ENCODE data around the gene ZNF487.

ZNF487 gene

DNA sequence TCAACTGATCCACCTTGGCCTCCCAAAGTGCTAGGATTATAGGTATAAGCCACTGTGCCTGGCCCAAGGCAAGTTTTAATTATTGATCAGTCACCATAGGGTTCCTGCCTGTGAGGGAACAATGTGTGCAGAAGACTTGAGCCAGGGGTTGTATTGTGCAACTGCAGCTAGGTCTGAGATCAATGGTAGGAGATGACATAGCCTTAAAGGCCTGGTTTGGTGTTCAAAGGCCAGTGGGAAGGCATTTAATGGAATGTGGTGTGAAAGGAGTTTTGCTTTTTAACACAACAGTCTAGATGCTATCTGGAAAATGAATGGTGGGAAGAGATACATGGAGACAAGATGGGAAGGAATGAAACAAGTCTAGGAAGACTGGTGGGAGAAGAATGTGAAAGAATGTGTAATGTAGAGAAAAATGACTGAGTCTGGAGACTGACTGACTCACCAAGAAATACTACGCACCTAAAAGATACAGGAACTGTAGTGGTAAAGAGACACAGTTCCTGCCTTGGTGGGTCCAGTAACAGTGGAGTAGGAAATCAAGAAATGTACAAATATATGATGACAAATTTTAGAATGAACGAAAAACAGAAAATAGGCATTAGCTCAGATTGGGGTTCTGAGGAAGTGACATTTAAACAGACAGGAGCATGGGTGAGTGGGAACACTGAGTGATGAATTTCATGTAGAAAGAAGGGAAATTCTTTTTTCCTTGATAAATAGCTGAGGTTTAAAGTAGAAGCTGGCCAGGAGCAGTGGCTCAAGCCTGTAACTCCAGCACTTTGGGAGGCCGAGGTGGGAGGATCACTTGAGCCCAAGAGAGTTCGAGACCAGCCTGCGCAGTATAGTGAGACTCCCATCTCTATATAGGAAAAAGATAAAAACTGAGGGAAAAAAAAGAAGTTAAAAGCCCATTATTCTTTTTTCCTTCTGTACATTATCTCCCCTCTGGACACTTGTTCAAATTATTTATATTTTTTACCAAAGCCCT lies 37.3 kb upstream of the ZNF487 start:
- H3K36me3 Mint-ChIP-seq, result peaks cover 26% of the 10 kb centered on the region

DNA sequence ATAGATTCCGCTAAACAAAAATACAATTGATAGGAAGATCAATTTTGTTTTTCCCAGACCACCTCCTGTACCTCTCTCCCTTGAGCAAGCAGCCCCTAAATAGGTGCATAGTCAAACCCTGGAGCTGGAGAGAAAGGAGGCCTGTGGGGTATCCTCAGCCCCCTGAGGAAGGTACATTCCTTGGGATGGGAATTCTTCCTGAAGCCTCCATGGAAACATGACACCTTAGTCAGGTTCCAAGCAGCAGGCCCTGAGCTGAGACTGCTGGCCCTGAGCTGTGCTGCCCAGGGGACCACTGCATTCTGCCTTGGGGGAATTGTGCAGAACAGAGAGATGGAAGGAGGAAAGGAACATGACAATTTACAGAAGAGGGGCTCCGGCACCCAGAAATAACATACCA lies 35.3 kb upstream of the ZNF487 start:
- Mint-ChIP-seq H3K4me1 (peaks cover 72% of the 10 kb centered on the region), H3K9me3 (no peaks in the 10 kb centered on the region), H3K36me3 (peaks cover 27% of the 10 kb centered on the region), H3K4me3 (peak overlapping the region; percentile 99), H3K27ac (peak overlapping the region; percentile 95), H3K27me3 (no peaks in the 10 kb centered on the region)

More for the DNA sequence above, 37.3 kb upstream of the ZNF487 start:
- H3K27ac Mint-ChIP-seq, result peak overlapping the region; percentile 96
- H3K9me3 Mint-ChIP-seq, result no peaks in the 10 kb centered on the region
- H3K4me3 Mint-ChIP-seq, result peak overlapping the region; percentile 99
- peaks cover 83% of the 10 kb centered on the region for H3K4me1 Mint-ChIP-seq
- H3K27me3 Mint-ChIP-seq, result no peaks in the 10 kb centered on the region

DNA sequence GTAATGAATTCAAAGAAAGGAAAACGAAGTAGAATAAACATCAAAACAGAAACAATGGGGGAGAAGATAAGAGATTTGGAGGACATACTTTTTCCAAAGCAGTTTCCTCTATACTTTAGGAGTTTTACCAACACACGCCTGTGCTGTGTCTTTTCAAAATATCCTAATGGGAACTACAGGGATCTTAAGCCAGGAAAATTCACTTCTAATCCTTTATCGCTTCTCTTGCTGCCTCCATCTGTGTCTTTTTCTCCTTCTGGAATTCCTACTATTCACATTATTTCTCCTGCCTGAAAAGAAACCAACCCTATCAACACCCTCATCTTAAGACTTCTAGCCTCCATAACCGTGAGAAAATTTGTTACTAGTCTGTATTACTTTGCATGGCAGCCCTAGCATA lies 34.7 kb upstream of the ZNF487 start:
- H3K36me3 Mint-ChIP-seq, result peaks cover 27% of the 10 kb centered on the region
- no peaks in the 10 kb centered on the region for H3K9me3 Mint-ChIP-seq
- peaks cover 71% of the 10 kb centered on the region for H3K4me1 Mint-ChIP-seq

DNA sequence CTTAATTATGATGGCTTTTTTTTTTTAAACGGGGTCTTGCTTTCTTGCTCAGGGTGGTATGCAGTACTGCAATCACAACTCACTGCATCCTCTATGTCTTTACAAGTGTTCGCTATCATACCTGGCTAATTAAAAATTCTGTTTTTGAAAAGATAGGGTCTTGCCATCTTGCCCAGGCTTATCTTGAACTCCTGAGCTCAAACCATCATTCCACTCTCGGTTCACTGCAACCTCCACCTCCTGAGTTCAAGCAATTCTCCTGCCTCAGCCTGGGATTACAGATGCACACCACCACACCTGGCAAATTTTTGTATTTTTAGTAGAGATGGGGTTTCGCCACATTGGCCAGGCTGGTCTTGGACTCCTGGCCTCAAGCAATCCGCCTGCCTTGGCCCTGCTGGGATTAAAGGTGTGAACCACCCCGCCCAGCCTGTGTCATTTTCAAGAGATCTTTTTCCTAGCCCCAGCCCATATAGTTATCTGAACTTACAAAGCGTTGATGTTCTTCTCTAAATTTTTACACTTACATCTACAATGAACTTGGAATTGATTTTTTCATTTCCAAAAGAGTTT lies 33.9 kb upstream of the ZNF487 start:
- peaks cover 63% of the 10 kb centered on the region for H3K4me1 Mint-ChIP-seq
- peaks cover 24% of the 10 kb centered on the region for H3K36me3 Mint-ChIP-seq
- H3K4me3 Mint-ChIP-seq, result peak overlapping the region; percentile 99
- peak overlapping the region; percentile 95 for H3K27ac Mint-ChIP-seq
- H3K27me3 Mint-ChIP-seq, result no peaks in the 10 kb centered on the region
- no peaks in the 10 kb centered on the region for H3K9me3 Mint-ChIP-seq

More for the DNA sequence above, 34.7 kb upstream of the ZNF487 start:
- H3K27ac Mint-ChIP-seq, result peak overlapping the region; percentile 95
- H3K4me3 Mint-ChIP-seq, result peak overlapping the region; percentile 99
- no peaks in the 10 kb centered on the region for H3K27me3 Mint-ChIP-seq

DNA sequence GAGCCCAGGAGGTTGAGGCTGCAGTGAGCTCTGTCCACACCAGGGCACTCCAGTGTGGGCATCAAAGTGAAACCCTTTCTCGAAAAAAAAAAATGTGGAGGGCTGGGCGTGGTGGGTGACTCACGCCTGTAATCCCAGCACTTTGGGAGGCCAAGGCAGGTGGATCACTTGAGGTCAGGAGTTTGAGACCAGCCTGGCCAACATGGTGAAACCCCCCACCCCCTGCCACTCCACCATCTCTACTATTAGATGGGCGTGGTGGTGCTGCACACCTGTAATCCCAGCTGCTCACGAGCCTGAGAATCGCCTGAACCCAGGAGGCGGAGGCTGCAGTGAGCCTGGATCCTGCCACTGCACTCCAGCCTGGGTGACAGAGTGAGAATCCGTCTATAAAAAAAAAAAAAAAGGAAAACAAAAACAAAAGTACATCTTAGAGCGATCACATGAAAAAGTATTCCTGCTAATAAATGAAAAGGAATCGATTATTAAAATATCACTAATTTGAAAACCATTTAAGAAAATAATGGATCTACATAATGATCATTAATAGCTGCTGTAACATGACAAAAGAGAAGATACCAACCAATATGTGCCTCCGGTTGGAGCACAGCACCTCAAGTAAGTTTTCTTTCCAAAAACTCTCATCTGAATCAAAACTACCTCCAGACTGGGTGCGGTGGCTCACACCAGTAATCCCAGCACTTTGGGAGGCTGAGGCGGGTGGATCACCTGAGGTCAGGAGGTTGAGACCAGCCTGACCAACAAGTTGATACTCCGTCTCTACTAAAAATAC lies 32.8 kb upstream of the ZNF487 start:
- Mint-ChIP-seq H3K4me3 (peak overlapping the region; percentile 99), H3K27ac (peak overlapping the region; percentile 88), H3K36me3 (peaks cover 24% of the 10 kb centered on the region), H3K9me3 (no peaks in the 10 kb centered on the region), H3K27me3 (no peaks in the 10 kb centered on the region), H3K4me1 (peaks cover 55% of the 10 kb centered on the region)

DNA sequence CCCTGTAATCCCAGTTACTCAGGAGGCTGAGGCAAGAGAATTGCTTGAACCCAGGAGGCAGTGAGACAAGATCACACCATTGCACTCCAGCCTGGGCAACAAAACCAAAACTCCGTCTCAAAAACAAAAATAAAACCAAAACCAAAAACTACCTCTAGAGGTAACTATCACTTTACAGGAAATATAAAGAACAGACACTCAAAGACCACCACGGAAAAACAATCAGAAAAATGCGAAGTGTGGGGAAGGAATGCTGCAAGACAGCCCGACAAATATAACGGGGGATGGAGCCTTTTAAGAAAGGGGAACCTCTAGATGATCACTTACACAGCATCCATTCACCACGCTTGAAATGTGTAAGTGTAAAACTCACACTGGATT lies 32.2 kb upstream of the ZNF487 start:
- peaks cover 20% of the 10 kb centered on the region for H3K36me3 Mint-ChIP-seq
- H3K4me1 Mint-ChIP-seq, result peaks cover 49% of the 10 kb centered on the region
- peak overlapping the region; percentile 99 for H3K4me3 Mint-ChIP-seq

DNA sequence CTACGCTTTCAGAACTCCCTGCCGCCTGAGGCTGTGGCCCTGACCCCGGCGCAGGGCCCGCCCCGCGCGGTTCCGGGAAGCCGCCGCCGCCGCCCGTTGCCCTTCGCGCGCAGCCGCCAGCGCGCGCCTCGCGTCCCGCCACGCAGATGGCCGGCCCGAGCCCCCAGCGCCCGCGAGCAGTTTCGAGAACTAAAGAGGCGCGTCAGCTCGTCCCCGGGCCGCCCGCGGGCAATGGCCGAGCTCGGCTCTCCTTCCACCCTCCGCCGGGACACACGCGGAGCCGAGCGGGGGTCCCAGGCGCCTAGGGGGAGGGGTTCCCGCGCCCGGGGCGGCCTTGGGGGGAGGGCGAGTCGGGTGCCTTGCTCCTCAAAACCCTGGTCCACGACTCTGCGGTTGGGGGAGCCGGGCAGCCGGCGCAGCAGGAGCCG lies 29.7 kb upstream of the ZNF487 start:
- no peaks in the 10 kb centered on the region for H3K27me3 Mint-ChIP-seq
- H3K9me3 Mint-ChIP-seq, result no peaks in the 10 kb centered on the region
- peak overlapping the region; percentile 99 for H3K4me3 Mint-ChIP-seq
- H3K36me3 Mint-ChIP-seq, result peaks cover 19% of the 10 kb centered on the region
- H3K27ac Mint-ChIP-seq, result peak overlapping the region; percentile 99
- peaks cover 36% of the 10 kb centered on the region for H3K4me1 Mint-ChIP-seq

More for the DNA sequence above, 32.2 kb upstream of the ZNF487 start:
- H3K27me3 Mint-ChIP-seq, result no peaks in the 10 kb centered on the region
- H3K27ac Mint-ChIP-seq, result peak overlapping the region; percentile 88
- no peaks in the 10 kb centered on the region for H3K9me3 Mint-ChIP-seq

DNA sequence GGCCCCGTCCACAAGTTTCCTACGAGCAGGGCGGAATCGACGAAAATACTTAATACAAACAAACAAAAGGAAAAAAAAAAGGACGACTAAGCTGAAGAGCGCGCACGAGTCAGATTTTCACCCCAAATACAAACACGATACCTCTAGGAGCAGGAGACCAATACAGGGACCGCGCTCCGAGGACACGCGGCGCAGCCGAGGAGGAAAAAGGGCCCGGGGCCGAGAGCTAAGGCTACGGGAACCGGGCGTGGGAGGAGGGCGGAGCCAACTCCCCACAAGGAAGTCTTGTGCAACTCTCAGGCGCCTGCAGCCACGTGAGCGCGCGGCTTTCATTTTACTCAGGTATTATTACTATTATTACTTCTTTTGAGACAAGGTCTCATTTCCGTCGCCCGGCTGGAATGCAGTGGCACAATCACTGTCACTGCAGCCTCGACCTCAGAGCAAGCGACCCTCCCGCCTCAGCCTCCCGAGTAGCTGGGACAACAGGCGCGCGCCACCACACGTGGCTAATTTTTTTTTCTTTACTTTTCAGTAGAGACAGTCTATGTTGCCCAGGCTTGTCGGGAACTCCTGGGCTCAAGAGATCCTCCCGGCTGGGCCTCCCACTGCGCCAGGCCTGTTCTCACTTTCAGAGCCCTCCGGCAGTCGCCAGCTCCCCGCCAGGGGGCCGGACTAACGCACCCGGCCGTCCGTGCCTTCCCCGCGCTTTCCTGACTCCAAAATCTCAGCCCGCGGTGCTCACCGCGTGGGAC lies 29.2 kb upstream of the ZNF487 start:
- H3K36me3 Mint-ChIP-seq, result peaks cover 15% of the 10 kb centered on the region

DNA sequence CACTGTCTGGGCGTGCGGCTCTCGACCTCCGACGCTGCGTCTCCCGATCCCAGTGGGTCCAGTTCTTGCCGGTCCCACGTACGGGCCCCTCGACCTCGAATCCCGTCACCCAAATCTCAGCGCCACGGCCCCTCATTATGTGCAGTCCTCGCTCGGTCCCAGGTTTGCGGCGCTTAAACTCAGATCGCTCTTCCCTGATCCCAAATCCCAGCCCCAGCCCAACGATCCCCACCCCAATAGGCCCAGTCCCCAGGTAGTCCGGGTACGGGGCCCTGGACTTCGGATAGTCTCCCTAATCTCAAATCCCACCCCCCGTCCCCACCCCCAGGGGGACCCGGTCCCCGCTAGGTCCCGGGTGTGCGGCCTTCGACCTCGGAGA lies 28.6 kb upstream of the ZNF487 start:
- no peaks in the 10 kb centered on the region for H3K27me3 Mint-ChIP-seq
- peaks cover 25% of the 10 kb centered on the region for H3K4me1 Mint-ChIP-seq
- peak overlapping the region; percentile 99 for H3K27ac Mint-ChIP-seq
- peak overlapping the region; percentile 99 for H3K4me3 Mint-ChIP-seq
- no peaks in the 10 kb centered on the region for H3K9me3 Mint-ChIP-seq
- peaks cover 11% of the 10 kb centered on the region for H3K36me3 Mint-ChIP-seq

More for the DNA sequence above, 29.2 kb upstream of the ZNF487 start:
- Mint-ChIP-seq H3K4me3 (peak overlapping the region; percentile 99), H3K4me1 (peaks cover 30% of the 10 kb centered on the region), H3K27ac (peak overlapping the region; percentile 99), H3K9me3 (no peaks in the 10 kb centered on the region), H3K27me3 (no peaks in the 10 kb centered on the region)

DNA sequence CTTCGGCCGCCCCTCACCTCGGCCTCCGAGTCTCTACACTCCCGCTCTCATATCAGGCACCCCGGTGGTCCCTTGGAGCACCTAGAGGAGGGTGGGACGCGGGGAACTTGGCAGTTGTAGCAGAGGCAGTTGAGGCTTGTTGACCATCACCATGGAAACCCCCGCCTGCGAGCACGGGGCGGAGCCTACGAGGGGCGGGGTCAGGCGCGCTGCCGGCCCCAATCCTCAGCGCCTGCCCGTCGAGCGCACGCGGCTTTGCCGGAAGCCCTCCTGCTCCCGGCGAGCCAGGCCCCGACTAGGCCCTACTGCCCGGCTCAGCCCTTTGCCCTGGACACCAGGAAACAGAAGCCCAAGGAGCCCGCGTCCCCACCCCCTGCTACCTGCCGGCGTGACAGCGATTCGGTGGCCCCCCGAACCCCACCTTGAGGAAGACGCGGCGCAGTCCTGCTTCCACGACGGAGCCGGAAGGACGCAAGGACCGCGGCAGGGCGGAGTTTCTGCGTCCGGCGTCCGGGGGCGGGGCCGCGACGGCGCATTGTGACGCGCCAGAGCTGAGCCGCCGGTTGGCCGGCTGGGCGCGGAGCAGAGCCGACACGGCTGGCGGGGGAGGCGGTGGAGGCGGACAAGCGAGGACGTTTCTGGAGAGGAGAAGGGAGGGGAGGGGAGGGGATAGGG lies 28.1 kb upstream of the ZNF487 start, which contains the start of gene HNRNPF:
Gene HNRNPF (minus strand): TSS at position 477 of the 675 bp plus-strand sequence. CDS start 21,302 bp downstream, outside the sequence.
- Mint-ChIP-seq H3K27me3 (no peaks in the 10 kb centered on the region), H3K4me3 (peak within 1 kb of the TSS; percentile 99), H3K27ac (peak within 1 kb of the TSS; percentile 99), H3K4me1 (peaks cover 21% of the 10 kb centered on the region), H3K9me3 (no peaks in the 10 kb centered on the region), H3K36me3 (peaks cover 10% of the 10 kb centered on the region)

DNA sequence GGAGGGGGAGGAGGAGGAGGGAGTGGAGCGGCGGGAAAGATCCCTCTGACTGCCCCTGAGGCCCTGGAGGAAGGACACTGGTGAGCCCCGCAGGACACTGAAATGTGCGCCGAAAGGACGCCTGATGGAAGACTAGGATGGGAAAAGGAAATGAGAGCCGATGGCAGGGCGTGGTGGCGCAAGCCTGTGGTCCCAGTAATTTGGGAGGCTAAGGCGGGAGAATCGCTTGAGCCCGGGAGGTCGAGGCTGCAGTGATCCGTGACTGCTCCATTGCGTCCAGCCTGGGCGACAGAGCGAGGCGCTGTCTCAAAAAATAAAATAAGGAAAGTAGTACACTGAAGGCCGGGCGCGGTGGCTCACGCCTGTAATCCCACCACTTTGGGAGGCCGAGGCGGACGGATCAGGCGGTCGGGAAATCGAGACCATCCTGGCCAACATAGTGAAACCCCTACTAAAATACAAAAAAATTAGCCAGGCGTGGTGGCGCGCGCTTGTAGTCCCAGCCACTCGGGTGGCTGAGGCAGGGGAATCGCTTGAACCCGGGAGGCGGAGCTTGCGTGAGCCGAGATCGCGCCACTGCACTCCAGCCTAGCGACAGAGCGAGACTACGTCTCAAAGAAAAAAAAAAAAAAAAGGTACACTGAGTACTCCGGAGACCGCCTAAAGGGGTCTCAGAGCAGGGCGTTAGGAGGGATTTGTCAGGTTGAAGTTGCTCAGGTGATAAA lies 27.4 kb upstream of the ZNF487 start:
- H3K9me3 Mint-ChIP-seq, result no peaks in the 10 kb centered on the region
- H3K4me1 Mint-ChIP-seq, result peaks cover 15% of the 10 kb centered on the region
- H3K27me3 Mint-ChIP-seq, result no peaks in the 10 kb centered on the region
- H3K27ac Mint-ChIP-seq, result peak overlapping the region; percentile 99
- H3K4me3 Mint-ChIP-seq, result peak overlapping the region; percentile 99
- H3K36me3 Mint-ChIP-seq, result peaks cover 10% of the 10 kb centered on the region

DNA sequence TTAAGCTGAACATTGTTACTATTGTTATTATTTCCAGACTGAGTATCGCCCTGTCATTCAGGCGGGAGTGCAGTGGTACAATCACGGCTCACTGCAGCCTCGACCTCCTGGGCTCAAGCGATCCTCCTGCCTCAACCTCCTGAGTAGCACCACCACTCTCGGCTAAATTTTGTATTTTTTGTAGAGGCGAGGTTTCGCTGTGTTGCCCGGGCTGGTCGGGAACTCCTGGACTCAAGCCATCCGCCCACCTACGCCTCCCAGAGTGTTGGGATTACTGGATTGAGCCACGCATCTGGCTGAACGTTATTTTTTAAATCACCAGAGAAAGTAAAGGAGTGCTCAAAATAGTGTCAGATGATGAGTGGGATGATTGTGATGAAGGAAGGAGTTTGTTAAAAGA lies 26.6 kb upstream of the ZNF487 start:
- Mint-ChIP-seq H3K27ac (peak overlapping the region; percentile 99), H3K36me3 (peaks cover 6% of the 10 kb centered on the region), H3K9me3 (no peaks in the 10 kb centered on the region), H3K4me1 (peaks cover 11% of the 10 kb centered on the region), H3K4me3 (peak overlapping the region; percentile 99), H3K27me3 (no peaks in the 10 kb centered on the region)

DNA sequence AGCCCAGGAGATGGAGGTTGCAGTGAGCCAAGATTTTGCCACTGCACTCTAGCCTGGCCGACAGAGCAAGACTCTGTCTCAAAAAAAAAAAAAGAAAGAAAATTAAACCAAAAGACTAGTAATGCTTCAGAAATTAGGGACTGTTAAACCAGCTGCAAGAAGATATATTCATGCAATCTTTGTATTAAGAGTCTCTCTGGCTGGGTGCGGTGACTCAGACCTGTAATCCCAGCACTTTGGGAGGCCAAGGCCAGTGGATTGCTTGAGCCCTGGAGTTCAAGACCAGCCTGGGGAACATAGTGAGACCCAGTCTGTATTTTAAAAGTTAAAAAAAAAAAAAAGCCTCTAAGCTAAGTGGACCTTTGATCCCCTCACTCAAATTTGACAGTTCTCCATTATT lies 25.4 kb upstream of the ZNF487 start:
- Mint-ChIP-seq H3K27me3 (no peaks in the 10 kb centered on the region), H3K4me1 (peaks cover 11% of the 10 kb centered on the region), H3K36me3 (peaks cover 3% of the 10 kb centered on the region), H3K9me3 (no peaks in the 10 kb centered on the region), H3K27ac (no peak overlapping the region), H3K4me3 (no peak overlapping the region)

DNA sequence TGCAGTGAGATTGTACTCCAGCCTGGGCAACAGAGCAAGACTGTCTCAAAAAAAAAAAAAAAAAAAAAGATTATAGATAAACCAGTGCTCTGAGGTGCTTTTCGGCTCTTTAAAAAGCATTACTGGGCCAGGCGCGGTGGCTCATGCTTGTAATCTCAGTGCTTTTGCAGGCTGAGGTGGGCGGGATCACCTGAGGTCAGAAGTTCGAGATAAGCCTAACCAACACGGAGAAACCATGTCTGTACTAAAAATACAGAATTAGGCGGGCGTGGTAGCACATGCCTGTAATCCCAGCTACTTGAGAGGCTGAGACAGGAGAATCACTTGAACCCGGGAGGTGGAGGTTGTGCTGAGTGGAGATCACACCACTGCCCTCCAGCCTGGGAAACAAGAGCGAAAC lies 21.4 kb upstream of the ZNF487 start:
- H3K27ac Mint-ChIP-seq, result no peak overlapping the region
- H3K4me1 Mint-ChIP-seq, result peaks cover 29% of the 10 kb centered on the region
- H3K9me3 Mint-ChIP-seq, result no peaks in the 10 kb centered on the region
- no peaks in the 10 kb centered on the region for H3K36me3 Mint-ChIP-seq
- no peak overlapping the region for H3K4me3 Mint-ChIP-seq
- no peaks in the 10 kb centered on the region for H3K27me3 Mint-ChIP-seq
